Measurements from ENCODE around the gene PHLDB3. TPM values are rescaled to one million over a fixed set of nuclear protein-coding genes. Genes with fewer than 3 reads are reported as not detected.

The PHLDB3 gene
- total and polyA plus RNA-seq, 2 donors (not counting 3 experiments of a cell fraction or from before 2014, with no cell fraction given): 5.5 to 12.0 TPM

DNA sequence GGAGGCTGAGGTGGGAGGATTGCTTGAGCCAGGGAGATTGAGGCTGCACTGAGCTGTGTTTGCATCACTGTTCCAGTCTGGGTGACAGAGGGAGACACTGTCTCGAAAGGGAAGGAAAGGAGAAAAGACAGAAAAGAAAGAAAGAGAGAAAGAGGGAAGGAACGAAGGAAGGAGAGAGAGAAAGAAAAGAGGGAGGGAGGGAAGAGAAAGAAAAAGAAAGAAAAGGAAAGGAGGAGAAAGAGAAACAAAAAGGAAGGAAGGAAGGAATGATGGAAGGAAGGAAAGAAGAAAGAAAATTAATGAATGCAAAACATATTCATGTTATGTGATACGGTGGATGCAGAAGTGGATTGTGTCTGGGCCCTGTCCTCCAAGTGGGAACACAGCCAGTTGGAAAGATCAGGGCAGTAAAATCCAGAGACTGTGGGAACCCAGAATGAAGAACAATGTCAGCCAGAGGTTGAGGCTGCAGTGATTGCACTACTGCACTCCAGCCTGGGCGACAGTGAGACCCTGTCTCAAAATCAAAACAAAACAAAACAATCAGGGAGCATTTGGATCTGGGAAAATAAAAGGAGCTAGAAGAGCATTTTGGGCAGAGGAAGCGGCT lies 6.2 kb downstream of the PHLDB3 start:
- ChIA-PET POLR2A (no interaction called here), CTCF (interaction anchor here (0.5 to 1.6 kb wide), 3 partner anchors 18 to 51 kb away, joined by 5 to 6 read pairs (median 5); no protein-coding TSS in a partner anchor)
- no peaks in the 10 kb centered on the region for H3K79me2 ChIP-seq (ENCODE audit: control insufficient read depth, insufficient read depth, low read length)
- no peak overlapping the region for H2AFZ ChIP-seq (ENCODE audit: low read depth, low read length)
- no peak overlapping the region for H3K27ac ChIP-seq (ENCODE audit: insufficient read depth, low read depth, low read length)
- no peaks in the 10 kb centered on the region for H3K27me3 ChIP-seq (ENCODE audit: control insufficient read depth in 2 of 2, insufficient read depth in 2 of 2, low read length in 2 of 2)
- H3K9me1 ChIP-seq (replicated peaks; ENCODE audit: control insufficient read depth, extremely low read depth, insufficient read depth, low read length): no peaks in the 10 kb centered on the region
- H3K4me3 ChIP-seq (replicated peaks in 1 of 3; ENCODE audit: insufficient read depth in 1 of 3, low read depth in 1 of 3, low read length in 3 of 3): no peak overlapping the region
- peaks cover 0 to 6% of the 10 kb centered on the region in 2 experiments for H3K36me3 ChIP-seq (ENCODE audit: control insufficient read depth in 2 of 2, extremely low read depth in 1 of 2, insufficient read depth in 2 of 2, low read length in 2 of 2)
- FAIRE-seq (no peak), DNase-seq (ENCODE audit: low read depth, low spot score) (no peak)
- H3K9me3 ChIP-seq (replicated peaks; ENCODE audit: control insufficient read depth, insufficient read depth, low read length): no peaks in the 10 kb centered on the region
- no peaks in the 10 kb centered on the region for H3K4me1 ChIP-seq (ENCODE audit: control insufficient read depth, extremely low read depth, insufficient read depth, low read length)
- dilution Hi-C loops (cut with MboI; ENCODE audit: extremely low pct_ligation_motif_present, low sequenced_read_pairs) (no loop called here), intact Hi-C loops (cut with micrococcal nuclease) (no loop called here)
- no TSS peak for BruUV-seq (replicated peaks)
- H4K20me1 ChIP-seq (replicated peaks; ENCODE audit: control insufficient read depth, extremely low read depth, insufficient read depth, low read length): no peaks in the 10 kb centered on the region
- no peak overlapping the region for H3K9ac ChIP-seq (replicated peaks; ENCODE audit: extremely low read depth, insufficient read depth, low read length)
- TF ChIP-seq JUN (IDR thresholded peaks at IDR 0.05; ENCODE audit: borderline replicate concordance, insufficient read depth, insufficient read length, low read depth) (no peak), MAX (IDR thresholded peaks at IDR 0.05; ENCODE audit: insufficient read depth, insufficient read length) (no peak), MYC (IDR thresholded peaks at IDR 0.05; ENCODE audit: low read depth, low read length) (no peak), GATA2 (IDR thresholded peaks at IDR 0.05; ENCODE audit: insufficient read depth, insufficient read length, low read depth, low read length) (no peak), POLR2A (IDR thresholded peaks at IDR 0.05; ENCODE audit: low read depth, low read length) (no peak), FOS (IDR thresholded peaks at IDR 0.05; ENCODE audit: borderline replicate concordance, insufficient read depth, low read length) (no peak), EZH2 (IDR thresholded peaks at IDR 0.05; ENCODE audit: borderline replicate concordance, low read depth, low read length, severe bottlenecking) (no peak), POLR2AphosphoS5 (IDR thresholded peaks at IDR 0.05; ENCODE audit: insufficient read depth, low read depth, low read length) (no peak)
- TF ChIP-seq, protein P1, sequence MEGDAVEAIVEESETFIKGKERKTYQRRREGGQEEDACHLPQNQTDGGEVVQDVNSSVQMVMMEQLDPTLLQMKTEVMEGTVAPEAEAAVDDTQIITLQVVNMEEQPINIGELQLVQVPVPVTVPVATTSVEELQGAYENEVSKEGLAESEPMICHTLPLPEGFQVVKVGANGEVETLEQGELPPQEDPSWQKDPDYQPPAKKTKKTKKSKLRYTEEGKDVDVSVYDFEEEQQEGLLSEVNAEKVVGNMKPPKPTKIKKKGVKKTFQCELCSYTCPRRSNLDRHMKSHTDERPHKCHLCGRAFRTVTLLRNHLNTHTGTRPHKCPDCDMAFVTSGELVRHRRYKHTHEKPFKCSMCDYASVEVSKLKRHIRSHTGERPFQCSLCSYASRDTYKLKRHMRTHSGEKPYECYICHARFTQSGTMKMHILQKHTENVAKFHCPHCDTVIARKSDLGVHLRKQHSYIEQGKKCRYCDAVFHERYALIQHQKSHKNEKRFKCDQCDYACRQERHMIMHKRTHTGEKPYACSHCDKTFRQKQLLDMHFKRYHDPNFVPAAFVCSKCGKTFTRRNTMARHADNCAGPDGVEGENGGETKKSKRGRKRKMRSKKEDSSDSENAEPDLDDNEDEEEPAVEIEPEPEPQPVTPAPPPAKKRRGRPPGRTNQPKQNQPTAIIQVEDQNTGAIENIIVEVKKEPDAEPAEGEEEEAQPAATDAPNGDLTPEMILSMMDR (IDR thresholded peaks at IDR 0.05; ENCODE audit: extremely low read depth in 1 of 2, insufficient read depth in 1 of 2, low read depth in 1 of 2, low read length in 2 of 2): no peak
- H3K4me2 ChIP-seq (ENCODE audit: insufficient read depth, low read length): no peak overlapping the region
